Testis (tissue), 2 donors: ENCODE data around the gene C2CD4A.

Experiments
- POLR2A ChIP-seq: fragments of 450-650 bp; IDR thresholded peaks from one replicate; pipeline ENCODE4 v1.6.1; 2017; ENCODE audit warnings: antibody characterized with exemption, mild to moderate bottlenecking, moderate library complexity
- TF ChIP-seq, protein P1 (sequence below), 3 experiments: fragments of 450-650 bp in 2 of 3; fragments of 200-600 bp in 1 of 3; sonication (generic) in 1 of 3; IDR thresholded peaks; one replicate each; pipeline ENCODE4 v1.5.1; 2016 to 2019; ENCODE audit warnings: antibody characterized with exemption in 3 of 3, mild to moderate bottlenecking in 2 of 3, moderate library complexity in 1 of 3

DNA sequence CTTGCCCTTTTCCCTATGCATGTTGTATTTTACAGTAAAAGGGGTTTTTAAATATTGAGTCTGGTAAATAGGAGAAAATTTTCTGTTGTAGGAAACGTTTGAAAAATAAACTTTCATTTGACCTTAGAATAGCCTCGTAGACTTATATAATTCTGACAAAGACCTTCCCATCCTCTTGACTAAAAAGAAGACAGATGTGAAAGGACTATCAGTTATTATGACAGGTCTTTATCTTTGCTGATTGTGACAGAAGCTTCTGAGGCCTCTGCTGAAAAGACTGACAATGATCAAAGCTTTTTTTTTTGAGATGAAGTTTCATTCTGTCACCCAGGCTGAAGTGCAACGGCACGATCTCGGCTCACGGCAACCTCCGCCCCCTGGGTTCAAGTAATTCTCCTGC, 24.2 kb downstream of the C2CD4A start:
- TF ChIP-seq, protein P1, sequence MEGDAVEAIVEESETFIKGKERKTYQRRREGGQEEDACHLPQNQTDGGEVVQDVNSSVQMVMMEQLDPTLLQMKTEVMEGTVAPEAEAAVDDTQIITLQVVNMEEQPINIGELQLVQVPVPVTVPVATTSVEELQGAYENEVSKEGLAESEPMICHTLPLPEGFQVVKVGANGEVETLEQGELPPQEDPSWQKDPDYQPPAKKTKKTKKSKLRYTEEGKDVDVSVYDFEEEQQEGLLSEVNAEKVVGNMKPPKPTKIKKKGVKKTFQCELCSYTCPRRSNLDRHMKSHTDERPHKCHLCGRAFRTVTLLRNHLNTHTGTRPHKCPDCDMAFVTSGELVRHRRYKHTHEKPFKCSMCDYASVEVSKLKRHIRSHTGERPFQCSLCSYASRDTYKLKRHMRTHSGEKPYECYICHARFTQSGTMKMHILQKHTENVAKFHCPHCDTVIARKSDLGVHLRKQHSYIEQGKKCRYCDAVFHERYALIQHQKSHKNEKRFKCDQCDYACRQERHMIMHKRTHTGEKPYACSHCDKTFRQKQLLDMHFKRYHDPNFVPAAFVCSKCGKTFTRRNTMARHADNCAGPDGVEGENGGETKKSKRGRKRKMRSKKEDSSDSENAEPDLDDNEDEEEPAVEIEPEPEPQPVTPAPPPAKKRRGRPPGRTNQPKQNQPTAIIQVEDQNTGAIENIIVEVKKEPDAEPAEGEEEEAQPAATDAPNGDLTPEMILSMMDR (IDR thresholded peaks at IDR 0.05) = no peak
- TF ChIP-seq POLR2A = no peak
